HG03469 (cell line): ENCODE data around the gene ANXA2.

ENCODE experiments used
- ATAC-seq: cut with Tn5 transposase; IDR thresholded peaks from one replicate; pipeline ENCODE4 v1.9.1; 2021; ENCODE audit warnings: mild to moderate bottlenecking, moderate library complexity, moderate number of reproducible peaks; ENCODE audit not compliant: unreplicated experiment

ANXA2 gene

DNA sequence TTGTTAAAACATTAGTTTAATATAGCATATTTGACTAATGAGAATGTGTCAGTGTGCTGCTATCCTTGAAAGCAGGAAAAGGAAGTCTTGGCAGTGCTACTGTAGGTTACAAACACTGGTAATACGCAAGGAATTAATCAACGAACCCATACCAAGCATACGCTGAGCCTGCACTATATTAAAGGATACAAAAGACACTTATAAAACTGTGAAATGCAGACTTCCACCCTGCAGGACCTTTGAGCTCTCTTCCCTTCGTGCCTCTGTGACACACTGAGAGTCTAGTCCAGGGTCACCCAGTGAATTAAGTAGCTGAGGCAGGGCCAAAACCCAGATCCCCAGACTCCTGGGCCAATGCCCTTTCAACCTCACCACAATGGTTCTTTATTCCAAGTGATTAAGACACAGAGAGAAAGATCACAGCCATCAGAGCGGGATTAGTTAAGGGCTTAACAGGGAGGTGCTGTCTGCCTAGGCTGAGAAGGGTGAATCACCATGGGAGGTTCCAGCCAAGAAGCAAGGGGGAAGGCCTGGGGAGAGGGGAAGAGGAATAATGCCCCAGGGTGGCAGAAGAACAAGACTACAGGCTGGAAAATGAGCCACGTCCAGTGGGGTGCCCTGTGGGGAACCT lies 6.8 kb downstream of the ANXA2 start:
- no peak for ATAC-seq

- ATAC-seq, result no peak
Measured at GRCh38 chr15:60390231-60390630, 7.6 kb downstream of the ANXA2 start.

GRCh38 chr15:60389261-60390077 lies 8.3 kb downstream of the ANXA2 start:
- peak; percentile 52 for ATAC-seq

DNA sequence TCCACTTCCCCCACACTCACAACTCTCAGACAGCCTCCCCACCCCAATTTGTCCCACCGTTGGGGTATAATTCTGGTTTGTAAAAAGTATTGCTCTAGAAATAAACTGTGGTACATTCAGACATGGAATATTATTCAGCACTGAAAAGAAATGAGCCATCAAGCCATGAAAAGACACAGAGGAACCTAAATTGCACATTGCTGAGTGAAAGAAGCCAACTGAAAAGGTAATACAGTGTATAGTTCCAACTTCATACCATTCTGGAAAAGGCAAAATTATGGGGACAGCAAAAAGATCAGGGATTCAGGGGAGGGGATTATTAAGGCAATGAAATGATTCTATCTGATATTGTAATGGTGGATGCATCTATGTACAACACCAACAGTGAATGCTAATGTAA lies 10.5 kb downstream of the ANXA2 start:
- no peak for ATAC-seq

- ATAC-seq, result no peak
Measured at GRCh38 chr15:60386615-60387014, 11.2 kb downstream of the ANXA2 start.

DNA sequence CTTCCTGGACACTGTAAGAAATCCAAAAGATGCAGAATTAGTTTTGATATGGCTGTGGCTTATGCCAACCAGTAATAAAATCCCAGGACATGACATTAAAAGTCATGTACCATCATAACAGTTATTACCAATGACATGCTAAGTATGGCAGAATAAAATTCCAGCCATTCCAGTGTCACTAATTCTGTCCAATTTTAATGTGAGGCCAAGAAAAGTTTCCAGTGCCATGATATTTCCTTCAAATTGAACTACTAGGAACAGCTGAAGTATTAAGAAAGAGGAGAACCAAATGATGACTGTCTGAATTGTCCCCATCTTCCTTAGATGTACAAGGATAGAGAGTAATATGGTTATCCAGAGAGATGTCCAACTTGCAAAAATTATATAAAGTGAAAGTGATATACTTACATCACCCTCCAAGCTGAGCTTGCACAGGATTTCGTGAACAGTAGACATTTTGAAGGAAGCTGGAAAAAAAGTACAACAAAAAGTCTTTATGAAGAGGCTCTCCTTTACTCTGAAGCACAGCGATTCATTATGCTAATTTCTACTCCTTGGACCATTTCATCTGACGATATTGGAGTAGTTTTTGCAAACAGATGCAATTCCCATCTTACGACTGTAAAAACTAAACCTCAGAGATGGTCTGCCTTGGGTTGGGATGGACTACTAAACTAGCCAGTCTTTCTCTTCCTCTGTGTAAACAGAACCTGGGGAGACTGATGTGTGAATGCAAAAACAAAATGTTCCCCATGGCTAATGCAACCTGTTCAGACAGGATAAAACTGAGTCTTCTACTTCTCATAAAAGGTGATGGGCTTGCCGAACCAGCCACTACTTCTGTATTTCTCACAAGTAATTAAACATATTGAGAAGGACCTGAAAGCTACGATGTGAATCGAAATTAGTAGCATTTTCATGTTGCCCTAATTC lies 11.9 kb downstream of the ANXA2 start:
- ATAC-seq, result no peak

GRCh38 chr15:60384526-60385126 lies 13.2 kb downstream of the ANXA2 start:
- no peak for ATAC-seq

GRCh38 chr15:60384053-60384452 lies 13.7 kb downstream of the ANXA2 start:
- no peak for ATAC-seq

GRCh38 chr15:60382773-60383674 lies 14.8 kb downstream of the ANXA2 start:
- no peak for ATAC-seq

GRCh38 chr15:60381148-60381788 lies 16.5 kb downstream of the ANXA2 start:
- no peak for ATAC-seq

DNA sequence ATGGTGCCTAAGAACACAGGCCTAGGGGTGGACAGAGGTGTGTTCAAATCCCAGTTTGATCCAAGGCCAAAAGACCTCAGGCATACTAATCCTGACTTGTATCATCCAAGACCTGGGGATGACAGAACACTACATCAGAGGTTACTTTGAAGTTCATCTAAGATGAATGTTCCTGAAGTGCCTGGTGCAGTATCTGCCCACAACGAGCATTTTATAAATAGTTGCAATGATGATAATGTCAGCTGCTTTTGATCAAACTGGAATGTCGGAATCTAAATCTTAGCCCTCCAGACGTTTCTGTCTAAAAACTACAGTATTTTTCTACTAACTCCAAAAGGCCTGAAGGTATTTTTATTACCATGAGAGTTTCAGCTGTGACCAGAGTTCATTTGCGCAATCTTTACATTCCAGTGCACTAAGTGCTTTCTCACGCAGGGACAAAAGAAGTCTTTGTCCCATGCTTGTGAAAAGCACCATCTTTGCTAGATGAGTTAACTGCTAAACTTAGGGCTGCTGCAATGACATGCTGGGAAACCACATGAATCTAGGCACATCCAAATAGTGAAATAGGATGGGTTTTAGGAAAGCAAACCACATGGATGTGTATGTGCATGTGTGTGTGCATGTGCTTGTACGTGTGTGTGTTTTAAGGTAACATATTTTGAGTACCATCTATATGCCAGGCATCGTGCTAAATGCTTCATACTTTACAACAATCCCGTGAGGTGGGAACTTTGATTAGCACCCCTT lies 18.1 kb downstream of the ANXA2 start:
- ATAC-seq, result no peak

DNA sequence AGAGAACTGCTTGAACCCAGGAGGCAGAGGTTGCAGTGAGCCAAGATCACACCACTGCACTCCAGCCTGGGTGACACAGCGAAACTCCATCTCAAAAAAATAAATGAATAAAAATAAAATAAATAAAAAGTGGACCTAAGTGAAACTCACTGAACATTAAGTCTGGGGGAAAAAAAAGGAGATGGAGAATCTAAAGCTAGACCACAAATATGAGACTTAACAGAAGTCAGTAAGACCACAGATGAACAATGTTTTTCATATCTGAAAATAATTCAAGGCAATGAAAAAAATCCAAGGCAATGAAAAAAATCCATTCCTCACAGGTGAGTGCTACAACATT lies 18.6 kb downstream of the ANXA2 start:
- ATAC-seq, result no peak

DNA sequence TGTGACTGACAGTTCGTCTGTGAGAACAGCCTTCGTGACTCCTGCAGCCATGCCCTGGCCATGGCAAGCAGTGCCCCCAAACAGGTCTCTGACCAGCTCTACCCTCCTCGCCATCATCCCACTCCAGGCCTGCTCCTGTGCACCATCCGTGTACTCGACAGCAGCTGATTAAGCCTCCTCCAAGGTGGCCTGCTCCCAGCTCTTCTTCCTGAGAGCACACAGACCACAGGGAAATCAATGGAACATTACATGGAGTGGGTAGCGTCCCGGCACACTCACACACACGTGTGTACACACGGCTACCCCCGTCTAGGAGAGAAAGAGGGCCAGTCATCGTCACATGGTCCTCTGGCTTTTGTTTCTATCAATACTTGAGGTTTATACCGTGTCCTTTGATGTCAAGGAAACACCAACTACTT lies 21.1 kb downstream of the ANXA2 start:
- ATAC-seq, result no peak

GRCh38 chr15:60375306-60375705 lies 22.5 kb downstream of the ANXA2 start:
- no peak for ATAC-seq

DNA sequence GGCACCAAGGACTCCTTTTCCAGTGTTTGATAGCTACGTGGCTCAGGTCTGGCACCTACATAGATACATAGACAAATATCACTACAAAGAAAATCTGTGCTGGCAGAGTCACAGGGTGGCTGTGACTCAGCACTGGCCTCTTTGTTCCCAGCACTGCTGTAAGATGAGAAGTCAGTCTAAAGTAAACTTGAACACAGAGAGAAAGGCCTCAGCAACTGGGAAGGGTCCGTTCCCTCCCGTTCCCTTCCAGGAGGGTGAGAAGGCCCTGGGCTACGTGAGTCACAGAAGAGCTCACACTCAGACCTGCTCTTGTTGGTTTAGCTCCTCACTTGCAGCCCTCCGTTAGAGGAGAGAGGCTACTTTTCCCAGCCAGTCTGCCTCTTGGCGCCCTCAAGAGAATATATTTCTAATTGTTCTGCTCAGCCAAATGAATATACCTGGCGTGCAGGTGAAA lies 23.1 kb downstream of the ANXA2 start:
- no peak for ATAC-seq

- no peak for ATAC-seq
Measured at GRCh38 chr15:60374209-60374608, 23.6 kb downstream of the ANXA2 start.

GRCh38 chr15:60373745-60374144 lies 24.0 kb downstream of the ANXA2 start:
- ATAC-seq, result no peak

DNA sequence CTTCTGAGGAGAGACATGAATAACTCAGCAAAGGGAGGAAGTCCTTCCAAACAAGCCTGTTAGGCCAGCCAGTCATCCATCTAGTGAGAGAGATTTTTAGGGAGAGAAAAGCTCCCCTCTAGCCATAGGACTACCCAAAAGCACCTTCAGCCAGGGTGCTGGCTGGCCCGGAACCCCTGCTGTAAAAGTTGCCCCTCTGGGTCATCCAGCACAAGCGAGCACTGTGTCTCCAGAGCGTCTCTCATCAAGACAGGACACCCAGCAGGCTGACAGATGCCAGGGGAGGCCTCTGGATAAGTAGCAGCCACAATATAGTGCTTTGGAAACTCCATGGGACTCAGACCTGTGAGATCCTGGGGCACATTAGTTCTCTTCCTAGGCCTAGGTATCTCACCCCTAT lies 24.5 kb downstream of the ANXA2 start:
- no peak for ATAC-seq

- ATAC-seq, result no peak
Measured at GRCh38 chr15:60372756-60373155, 25.0 kb downstream of the ANXA2 start.
